Epithelial cell of prostate (primary cell): Measurements from ENCODE around the gene CDON.

Experiments used
- DNase-seq: peaks from one replicate; pipeline ENCODE4 v3.0.0-alpha.2; 2011; ENCODE audit warnings: low read depth, low spot score
- H3K27ac ChIP-seq: fragments of 450-650 bp; 2 replicates; pipeline ENCODE4 v1.5.1; 2017; ENCODE audit warnings: mild to moderate bottlenecking

The CDON gene

GRCh38 chr11:126083829-126084607 lies 21.4 kb upstream of the CDON start:
- DNase-seq, result no peak
- H3K27ac ChIP-seq, result no peak overlapping the region

- DNase-seq, result no peak
- no peak overlapping the region for H3K27ac ChIP-seq
Observed at GRCh38 chr11:126082251-126083109, 19.8 kb upstream of the CDON start.

GRCh38 chr11:126081915-126082250 lies 19.2 kb upstream of the CDON start:
- no peak for DNase-seq

GRCh38 chr11:126080161-126080941 lies 17.7 kb upstream of the CDON start:
- no peak for DNase-seq
- no peak overlapping the region for H3K27ac ChIP-seq

More at GRCh38 chr11:126081915-126082250, 19.2 kb upstream of the CDON start:
- no peak overlapping the region for H3K27ac ChIP-seq

- no peak for DNase-seq
- no peak overlapping the region for H3K27ac ChIP-seq
Observed at GRCh38 chr11:126079621-126080124, 17.0 kb upstream of the CDON start.

GRCh38 chr11:126076641-126077040 lies 14.0 kb upstream of the CDON start:
- no peak for DNase-seq

GRCh38 chr11:126072801-126073594 lies 10.3 kb upstream of the CDON start:
- H3K27ac ChIP-seq, result no peak overlapping the region
- no peak for DNase-seq

More at GRCh38 chr11:126076641-126077040, 14.0 kb upstream of the CDON start:
- H3K27ac ChIP-seq, result no peak overlapping the region

- DNase-seq, result no peak
- no peak overlapping the region for H3K27ac ChIP-seq
Observed at GRCh38 chr11:126072141-126072741, 9.6 kb upstream of the CDON start.

GRCh38 chr11:126063507-126063852 lies 814 bp upstream of the CDON start:
- DNase-seq, result no peak
- no peak overlapping the region for H3K27ac ChIP-seq

- H3K27ac ChIP-seq, result no peak overlapping the region
- DNase-seq, result no peak
Observed at GRCh38 chr11:126061707-126062678, 673 bp downstream of the CDON start.

- DNase-seq, result no peak
Observed at GRCh38 chr11:126060757-126061171, 1.9 kb downstream of the CDON start.

GRCh38 chr11:126059238-126059781 lies 3.4 kb downstream of the CDON start:
- DNase-seq, result no peak
- no peak overlapping the region for H3K27ac ChIP-seq

More at GRCh38 chr11:126060757-126061171, 1.9 kb downstream of the CDON start:
- H3K27ac ChIP-seq, result no peak overlapping the region

GRCh38 chr11:126058105-126058874 lies 4.4 kb downstream of the CDON start:
- H3K27ac ChIP-seq, result no peak overlapping the region
- DNase-seq, result no peak

GRCh38 chr11:126054882-126055281 lies 7.8 kb downstream of the CDON start:
- no peak overlapping the region for H3K27ac ChIP-seq
- no peak for DNase-seq

- H3K27ac ChIP-seq, result no peak overlapping the region
- no peak for DNase-seq
Observed at GRCh38 chr11:126054408-126054807, 8.3 kb downstream of the CDON start.

- DNase-seq, result no peak
- no peak overlapping the region for H3K27ac ChIP-seq
Observed at GRCh38 chr11:126053415-126054286, 9.0 kb downstream of the CDON start.
